Loucy (cell line): ENCODE measurements around the gene KRTAP10-3.
"Not testable (repeated sequence)": the region's sequence is repeated elsewhere in the genome, so short reads cannot be mapped to it uniquely, and the experiment has no call there.

Source experiments
- H2AFZ ChIP-seq: fragments of 200-600 bp; sonication (generic); 2 replicates; pipeline ENCODE4 v1.6.0; 2016; ENCODE audit warnings: antibody characterized with exemption, mild to moderate bottlenecking, low read length, moderate library complexity
- H3F3A ChIP-seq: fragments of 200-600 bp; 2 replicates; pipeline ENCODE4 v1.6.0; 2016; ENCODE audit warnings: antibody characterized with exemption, low read depth, mild to moderate bottlenecking
- H3K27me3 ChIP-seq: fragments of 200-600 bp; sonication (generic); 2 replicates; pipeline ENCODE4 v1.6.1; 2014; ENCODE audit warnings: low read length, mild to moderate bottlenecking; ENCODE audit not compliant: insufficient read depth, poor library complexity, severe bottlenecking
- H3K36me3 ChIP-seq: fragments of 200-600 bp; sonication (generic); 2 replicates; pipeline ENCODE4 v1.6.1; 2016; ENCODE audit warnings: low read length; ENCODE audit not compliant: insufficient read depth
- H3K4me1 ChIP-seq: fragments of 200-600 bp; sonication (generic); 2 replicates; pipeline ENCODE4 v1.5.1; 2014; ENCODE audit warnings: low read length, mild to moderate bottlenecking; ENCODE audit not compliant: insufficient read depth, poor library complexity, severe bottlenecking
- H3K4me2 ChIP-seq: fragments of 200-600 bp; sonication (generic); 2 replicates; pipeline ENCODE4 v1.6.0; 2014; ENCODE audit warnings: antibody characterized with exemption, low read length, low read depth, mild to moderate bottlenecking; ENCODE audit not compliant: poor library complexity, severe bottlenecking
- H3K4me3 ChIP-seq: fragments of 200-600 bp; sonication (generic); 2 replicates; pipeline ENCODE4 v1.5.1; 2014; ENCODE audit warnings: low read length, mild to moderate bottlenecking, mixed read lengths; ENCODE audit not compliant: poor library complexity, severe bottlenecking
- H3K79me2 ChIP-seq: fragments of 200-600 bp; sonication (generic); 2 replicates; pipeline ENCODE4 v1.6.1; 2014; ENCODE audit warnings: low read length; ENCODE audit not compliant: insufficient read depth
- H3K9ac ChIP-seq: fragments of 200-600 bp; sonication (generic); 2 replicates; pipeline ENCODE4 v1.6.0; 2014; ENCODE audit warnings: mild to moderate bottlenecking, low read depth, low read length, moderate library complexity; ENCODE audit not compliant: poor library complexity, severe bottlenecking
- H3K9me2 ChIP-seq: fragments of 200-600 bp; sonication (generic); replicated peaks from 2 replicates; pipeline ENCODE4 v1.6.1; 2016; ENCODE audit warnings: low read depth, low read length, mixed read lengths
- H3K9me3 ChIP-seq: fragments of 200-600 bp; sonication (generic); 2 replicates; pipeline ENCODE4 v1.6.1; 2014; ENCODE audit warnings: mild to moderate bottlenecking, antibody characterized with exemption, low read length, low read depth; ENCODE audit not compliant: insufficient read depth
- H4K20me1 ChIP-seq: fragments of 200-600 bp; sonication (generic); 2 replicates; pipeline ENCODE4 v1.6.0; 2014; ENCODE audit warnings: antibody characterized with exemption, low read length, mild to moderate bottlenecking; ENCODE audit not compliant: insufficient read depth, poor library complexity, severe bottlenecking
- CTCF ChIP-seq: fragments of 200-600 bp; sonication (generic); conservative IDR thresholded peaks from 2 replicates; pipeline ENCODE4 v1.5.1; 2014; ENCODE audit warnings: mild to moderate bottlenecking, antibody characterized with exemption, low read length
- EZH2phosphoT487 ChIP-seq: fragments of 200-600 bp; IDR thresholded peaks from 2 replicates; pipeline ENCODE4 v1.6.1; 2018; ENCODE audit warnings: antibody characterized with exemption, mild to moderate bottlenecking, moderate library complexity, borderline replicate concordance

The KRTAP10-3 gene

GRCh38 chr21:44575307-44576024, 16.9 kb upstream of the KRTAP10-3 start:
- H3K4me3 ChIP-seq = no peak overlapping the region
- no peaks in the 10 kb centered on the region for H3K4me1 ChIP-seq
- H3K9ac ChIP-seq = no peak overlapping the region
- H3K36me3 ChIP-seq = no peaks in the 10 kb centered on the region
- no peak overlapping the region for H3K4me2 ChIP-seq
- H3K79me2 ChIP-seq = no peaks in the 10 kb centered on the region
- H2AFZ ChIP-seq = no peak overlapping the region
- H3K9me2 ChIP-seq = no peaks in the 10 kb centered on the region
- no peaks in the 10 kb centered on the region; the same call in 1 of the 2 replicates for H3K9me3 ChIP-seq
- no peak for TF ChIP-seq EZH2phosphoT487
- TF ChIP-seq CTCF = no peak
- no peaks in the 10 kb centered on the region for H3K27me3 ChIP-seq
- no peaks in the 10 kb centered on the region for H4K20me1 ChIP-seq
- no peaks in the 10 kb centered on the region for H3F3A ChIP-seq

GRCh38 chr21:44574457-44575306, 16.1 kb upstream of the KRTAP10-3 start:
- Histone ChIP-seq H3K9me3 (no peaks in the 10 kb centered on the region; the same call in 1 of the 2 replicates), H3K36me3 (no peaks in the 10 kb centered on the region), H3K9ac (no peak overlapping the region), H3K4me1 (no peaks in the 10 kb centered on the region), H3F3A (no peaks in the 10 kb centered on the region), H3K4me2 (no peak overlapping the region), H3K9me2 (no peaks in the 10 kb centered on the region), H3K4me3 (no peak overlapping the region), H3K27me3 (no peaks in the 10 kb centered on the region), H4K20me1 (no peaks in the 10 kb centered on the region), H3K79me2 (no peaks in the 10 kb centered on the region), H2AFZ (no peak overlapping the region)
- TF ChIP-seq EZH2phosphoT487 = no peak
- no peak for TF ChIP-seq CTCF

GRCh38 chr21:44573630-44574456, 15.2 kb upstream of the KRTAP10-3 start, which contains the start of gene KRTAP10-4:
Gene KRTAP10-4 (plus strand): TSS chr21:44573729. CDS start chr21:44573759, 30 bp downstream.
- not testable (repeated sequence) for H3K9me2 ChIP-seq, H3K27me3 ChIP-seq, H3K9ac ChIP-seq, H3K4me1 ChIP-seq, H3F3A ChIP-seq, H3K4me2 ChIP-seq, H2AFZ ChIP-seq, H4K20me1 ChIP-seq, H3K79me2 ChIP-seq, H3K9me3 ChIP-seq, H3K36me3 ChIP-seq, H3K4me3 ChIP-seq
